ENCODE measurements around the gene KLHL41. TPM values are rescaled to one million over a fixed set of nuclear protein-coding genes. Genes with fewer than 3 reads are reported as not detected.

Gene KLHL41
- total and polyA plus RNA-seq, 2 of the 13 experiments (the other 11 are each of a cell fraction or from before 2014, with no cell fraction given): 0.07 to 0.31 TPM

DNA sequence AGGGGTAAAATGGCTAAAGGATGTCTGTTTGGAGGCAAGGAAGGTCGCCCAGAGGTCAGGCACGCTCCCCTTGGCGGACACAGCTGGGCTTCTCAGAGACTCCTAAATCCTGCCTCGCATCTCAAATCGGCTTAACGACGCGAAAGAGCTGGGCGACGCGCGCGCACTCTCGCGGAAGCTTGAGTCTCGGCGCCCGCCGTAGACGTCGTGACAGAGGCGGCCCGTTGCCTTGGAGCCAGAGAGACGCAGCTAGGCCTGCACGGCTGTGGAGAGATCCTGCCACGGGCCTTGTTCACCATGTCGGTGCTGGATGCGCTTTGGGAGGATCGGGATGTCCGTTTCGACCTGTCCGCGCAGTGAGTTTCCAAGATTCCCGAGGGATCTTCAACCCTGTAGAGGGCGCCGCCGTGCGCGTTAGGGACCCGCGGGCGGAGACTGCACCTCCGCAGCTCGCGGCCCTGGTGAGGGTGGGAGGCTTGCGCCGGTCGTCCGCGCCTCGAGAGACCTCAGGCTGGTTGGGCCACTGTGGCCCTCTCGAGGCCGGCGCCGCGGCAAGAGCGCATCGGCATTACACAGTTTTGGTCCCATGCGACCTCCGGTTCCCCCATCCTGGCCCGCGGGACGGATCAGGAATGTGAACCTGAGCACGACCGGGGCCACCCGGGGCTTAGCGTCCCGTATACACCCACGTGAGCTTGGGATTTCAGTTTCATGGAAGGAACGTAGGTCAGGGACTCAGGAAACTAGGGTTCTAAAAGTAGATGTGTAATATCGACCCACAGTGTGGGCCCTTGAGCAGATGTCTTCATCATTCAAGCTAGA is 30.0 kb upstream of the KLHL41 start, which contains the start of gene BBS5 (continued):
- TF ChIP-seq, protein P1, sequence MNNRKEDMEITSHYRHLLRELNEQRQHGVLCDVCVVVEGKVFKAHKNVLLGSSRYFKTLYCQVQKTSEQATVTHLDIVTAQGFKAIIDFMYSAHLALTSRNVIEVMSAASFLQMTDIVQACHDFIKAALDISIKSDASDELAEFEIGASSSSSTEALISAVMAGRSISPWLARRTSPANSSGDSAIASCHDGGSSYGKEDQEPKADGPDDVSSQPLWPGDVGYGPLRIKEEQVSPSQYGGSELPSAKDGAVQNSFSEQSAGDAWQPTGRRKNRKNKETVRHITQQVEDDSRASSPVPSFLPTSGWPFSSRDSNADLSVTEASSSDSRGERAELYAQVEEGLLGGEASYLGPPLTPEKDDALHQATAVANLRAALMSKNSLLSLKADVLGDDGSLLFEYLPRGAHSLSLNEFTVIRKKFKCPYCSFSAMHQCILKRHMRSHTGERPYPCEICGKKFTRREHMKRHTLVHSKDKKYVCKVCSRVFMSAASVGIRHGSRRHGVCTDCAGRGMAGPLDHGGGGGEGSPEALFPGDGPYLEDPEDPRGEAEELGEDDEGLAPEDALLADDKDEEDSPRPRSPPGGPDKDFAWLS (CRISPR knock-in tag; IDR thresholded peaks at IDR 0.05; ENCODE audit: borderline replicate concordance): 0 out of 2 replicates have a peak, but pooled peaks have one; percentile 11
- peak; percentile 89; the same call in 1 of the 2 replicates for TF ChIP-seq ETV6 (CRISPR knock-in tag; conservative IDR thresholded peaks at IDR 0.05)
- TF ChIP-seq ZNF790 (CRISPR knock-in tag; IDR thresholded peaks at IDR 0.05; ENCODE audit: borderline replicate concordance): peak; percentile 94; the same call in 1 of the 2 replicates
- peak; percentile 91 for TF ChIP-seq NPAS2 (CRISPR knock-in tag; IDR thresholded peaks at IDR 0.05; ENCODE audit: borderline replicate concordance)
- TF ChIP-seq ZMYM2 (CRISPR knock-in tag; IDR thresholded peaks at IDR 0.05): peak; percentile 91
- TF ChIP-seq, protein P2, sequence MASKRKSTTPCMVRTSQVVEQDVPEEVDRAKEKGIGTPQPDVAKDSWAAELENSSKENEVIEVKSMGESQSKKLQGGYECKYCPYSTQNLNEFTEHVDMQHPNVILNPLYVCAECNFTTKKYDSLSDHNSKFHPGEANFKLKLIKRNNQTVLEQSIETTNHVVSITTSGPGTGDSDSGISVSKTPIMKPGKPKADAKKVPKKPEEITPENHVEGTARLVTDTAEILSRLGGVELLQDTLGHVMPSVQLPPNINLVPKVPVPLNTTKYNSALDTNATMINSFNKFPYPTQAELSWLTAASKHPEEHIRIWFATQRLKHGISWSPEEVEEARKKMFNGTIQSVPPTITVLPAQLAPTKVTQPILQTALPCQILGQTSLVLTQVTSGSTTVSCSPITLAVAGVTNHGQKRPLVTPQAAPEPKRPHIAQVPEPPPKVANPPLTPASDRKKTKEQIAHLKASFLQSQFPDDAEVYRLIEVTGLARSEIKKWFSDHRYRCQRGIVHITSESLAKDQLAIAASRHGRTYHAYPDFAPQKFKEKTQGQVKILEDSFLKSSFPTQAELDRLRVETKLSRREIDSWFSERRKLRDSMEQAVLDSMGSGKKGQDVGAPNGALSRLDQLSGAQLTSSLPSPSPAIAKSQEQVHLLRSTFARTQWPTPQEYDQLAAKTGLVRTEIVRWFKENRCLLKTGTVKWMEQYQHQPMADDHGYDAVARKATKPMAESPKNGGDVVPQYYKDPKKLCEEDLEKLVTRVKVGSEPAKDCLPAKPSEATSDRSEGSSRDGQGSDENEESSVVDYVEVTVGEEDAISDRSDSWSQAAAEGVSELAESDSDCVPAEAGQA (IDR thresholded peaks at IDR 0.05; ENCODE audit: low read depth): no peak
- TF ChIP-seq, protein P2 (CRISPR knock-in tag; IDR thresholded peaks at IDR 0.05; ENCODE audit: borderline replicate concordance): no peak
- TF ChIP-seq, protein P3, sequence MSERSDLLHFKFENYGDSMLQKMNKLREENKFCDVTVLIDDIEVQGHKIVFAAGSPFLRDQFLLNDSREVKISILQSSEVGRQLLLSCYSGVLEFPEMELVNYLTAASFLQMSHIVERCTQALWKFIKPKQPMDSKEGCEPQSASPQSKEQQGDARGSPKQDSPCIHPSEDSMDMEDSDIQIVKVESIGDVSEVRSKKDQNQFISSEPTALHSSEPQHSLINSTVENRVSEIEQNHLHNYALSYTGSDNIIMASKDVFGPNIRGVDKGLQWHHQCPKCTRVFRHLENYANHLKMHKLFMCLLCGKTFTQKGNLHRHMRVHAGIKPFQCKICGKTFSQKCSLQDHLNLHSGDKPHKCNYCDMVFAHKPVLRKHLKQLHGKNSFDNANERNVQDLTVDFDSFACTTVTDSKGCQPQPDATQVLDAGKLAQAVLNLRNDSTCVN (CRISPR knock-in tag; IDR thresholded peaks at IDR 0.05; ENCODE audit: borderline replicate concordance): peak; percentile 82; the same call in 1 of the 2 replicates
- no peak for TF ChIP-seq SRSF9 (IDR thresholded peaks at IDR 0.05; ENCODE audit: borderline replicate concordance, insufficient read depth, low read depth, low read length, poor library complexity, severe bottlenecking)
- peak; percentile 80; the same call in 1 of the 2 replicates for TF ChIP-seq RELA (CRISPR knock-in tag; IDR thresholded peaks at IDR 0.05)
- TF ChIP-seq ZNF282 (IDR thresholded peaks at IDR 0.05; ENCODE audit: partially characterized antibody): no peak
- peak; percentile 52; the same call in 1 of the 2 replicates for TF ChIP-seq REPIN1 (CRISPR knock-in tag; IDR thresholded peaks at IDR 0.05; ENCODE audit: borderline replicate concordance, low read depth)
- TF ChIP-seq, protein P4, sequence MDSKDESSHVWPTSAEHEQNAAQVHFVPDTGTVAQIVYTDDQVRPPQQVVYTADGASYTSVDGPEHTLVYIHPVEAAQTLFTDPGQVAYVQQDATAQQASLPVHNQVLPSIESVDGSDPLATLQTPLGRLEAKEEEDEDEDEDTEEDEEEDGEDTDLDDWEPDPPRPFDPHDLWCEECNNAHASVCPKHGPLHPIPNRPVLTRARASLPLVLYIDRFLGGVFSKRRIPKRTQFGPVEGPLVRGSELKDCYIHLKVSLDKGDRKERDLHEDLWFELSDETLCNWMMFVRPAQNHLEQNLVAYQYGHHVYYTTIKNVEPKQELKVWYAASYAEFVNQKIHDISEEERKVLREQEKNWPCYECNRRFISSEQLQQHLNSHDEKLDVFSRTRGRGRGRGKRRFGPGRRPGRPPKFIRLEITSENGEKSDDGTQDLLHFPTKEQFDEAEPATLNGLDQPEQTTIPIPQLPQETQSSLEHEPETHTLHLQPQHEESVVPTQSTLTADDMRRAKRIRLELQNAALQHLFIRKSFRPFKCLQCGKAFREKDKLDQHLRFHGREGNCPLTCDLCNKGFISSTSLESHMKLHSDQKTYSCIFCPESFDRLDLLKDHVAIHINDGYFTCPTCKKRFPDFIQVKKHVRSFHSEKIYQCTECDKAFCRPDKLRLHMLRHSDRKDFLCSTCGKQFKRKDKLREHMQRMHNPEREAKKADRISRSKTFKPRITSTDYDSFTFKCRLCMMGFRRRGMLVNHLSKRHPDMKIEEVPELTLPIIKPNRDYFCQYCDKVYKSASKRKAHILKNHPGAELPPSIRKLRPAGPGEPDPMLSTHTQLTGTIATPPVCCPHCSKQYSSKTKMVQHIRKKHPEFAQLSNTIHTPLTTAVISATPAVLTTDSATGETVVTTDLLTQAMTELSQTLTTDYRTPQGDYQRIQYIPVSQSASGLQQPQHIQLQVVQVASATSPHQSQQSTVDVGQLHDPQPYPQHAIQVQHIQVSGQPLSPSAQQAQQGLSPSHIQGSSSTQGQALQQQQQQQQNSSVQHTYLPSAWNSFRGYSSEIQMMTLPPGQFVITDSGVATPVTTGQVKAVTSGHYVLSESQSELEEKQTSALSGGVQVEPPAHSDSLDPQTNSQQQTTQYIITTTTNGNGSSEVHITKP (CRISPR knock-in tag; IDR thresholded peaks at IDR 0.05; ENCODE audit: low read depth): peak; percentile 59; the same call in 1 of the 2 replicates
- no peak for TF ChIP-seq ZBTB3 (CRISPR knock-in tag; IDR thresholded peaks at IDR 0.05; ENCODE audit: borderline replicate concordance, low read depth)

All from HepG2 (cell line).